HG03571 (cell line): ENCODE results near the gene LIN37.

Source experiments
- ATAC-seq: cut with Tn5 transposase; IDR thresholded peaks from one replicate; pipeline ENCODE4 v1.9.1; 2021; ENCODE audit not compliant: unreplicated experiment

Gene LIN37, protein sequence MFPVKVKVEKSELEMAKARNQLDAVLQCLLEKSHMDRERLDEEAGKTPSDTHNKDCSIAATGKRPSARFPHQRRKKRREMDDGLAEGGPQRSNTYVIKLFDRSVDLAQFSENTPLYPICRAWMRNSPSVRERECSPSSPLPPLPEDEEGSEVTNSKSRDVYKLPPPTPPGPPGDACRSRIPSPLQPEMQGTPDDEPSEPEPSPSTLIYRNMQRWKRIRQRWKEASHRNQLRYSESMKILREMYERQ

DNA sequence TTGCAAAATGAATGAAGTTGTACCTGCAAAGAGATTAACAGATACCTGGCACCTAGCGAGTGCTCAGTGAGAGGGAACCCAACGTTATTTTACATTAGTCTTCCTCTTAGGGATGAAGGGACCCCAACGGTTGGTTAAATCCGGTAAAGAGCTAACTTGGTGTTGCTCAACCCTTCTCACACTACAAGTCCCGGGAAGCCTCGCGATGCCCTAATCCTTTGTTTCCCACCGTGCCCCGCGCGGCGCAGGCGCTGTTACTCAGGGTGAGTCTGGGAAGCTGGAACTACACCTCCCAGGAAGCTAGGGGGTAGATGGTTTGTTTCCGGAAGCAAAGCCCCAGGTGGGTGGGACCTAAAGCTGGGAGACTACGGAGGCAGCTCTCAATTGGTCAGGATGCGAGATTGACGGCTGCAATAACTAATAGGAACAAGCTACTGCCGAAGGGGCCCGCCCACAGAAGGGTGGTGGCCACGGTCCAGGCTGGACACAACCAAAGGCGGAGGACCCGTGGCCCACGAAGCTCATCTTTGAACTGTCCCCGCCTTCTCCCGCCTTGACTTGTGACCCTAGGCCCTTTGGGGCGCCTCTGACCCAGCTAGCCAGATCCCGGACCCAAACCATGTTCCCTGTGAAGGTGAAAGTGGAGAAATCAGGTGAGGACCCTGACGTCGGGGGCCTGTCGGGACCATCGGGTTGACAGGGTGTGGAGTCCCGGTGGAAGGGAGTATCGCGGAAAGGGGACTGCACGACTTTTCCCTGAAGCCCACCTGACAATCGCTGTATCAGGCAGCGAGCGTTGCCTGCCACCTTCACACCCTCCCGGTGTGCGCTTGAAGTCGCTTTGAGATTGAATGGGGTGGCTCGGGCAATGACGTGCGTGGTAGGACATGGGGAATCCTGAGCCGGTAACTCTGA lies at the start of gene LIN37:
Gene LIN37 (plus strand): TSS at position 471 of the 915 bp plus-strand sequence. CDS start 149 bp downstream, at position 620.
- ATAC-seq, result peak; percentile 57

GRCh38 chr19:35702223-35703012 lies 46.0 kb upstream of the LIN37 start:
- ATAC-seq, result peak; percentile 90

- ATAC-seq, result no peak
Observed at GRCh38 chr19:35703343-35703742, 45.0 kb upstream of the LIN37 start.

- ATAC-seq, result no peak
Observed at GRCh38 chr19:35704218-35704617, 44.2 kb upstream of the LIN37 start, which contains the start of gene ZBTB32. Gene ZBTB32 (plus strand): TSS chr19:35704558. CDS start chr19:35714627, 10,069 bp downstream.

DNA sequence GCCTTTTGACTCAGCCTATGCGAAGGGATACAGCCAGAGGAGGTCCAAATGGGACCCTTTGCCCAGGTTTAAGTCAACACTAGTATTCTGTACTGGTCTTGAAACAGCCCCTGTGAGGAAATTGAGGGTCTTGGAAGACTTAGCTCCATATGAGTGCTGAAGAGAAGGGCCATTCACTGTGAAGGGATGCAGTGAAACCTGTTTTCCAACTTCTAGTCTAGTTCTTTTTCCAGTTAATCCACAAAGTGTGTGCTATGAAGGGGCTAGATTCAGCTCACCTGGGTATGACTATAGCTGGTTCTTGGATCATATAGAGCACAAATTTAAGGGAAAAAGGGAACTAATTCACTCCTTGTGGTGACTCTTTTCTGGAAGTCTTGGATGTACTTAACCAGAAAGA lies 40.0 kb upstream of the LIN37 start:
- no peak for ATAC-seq

DNA sequence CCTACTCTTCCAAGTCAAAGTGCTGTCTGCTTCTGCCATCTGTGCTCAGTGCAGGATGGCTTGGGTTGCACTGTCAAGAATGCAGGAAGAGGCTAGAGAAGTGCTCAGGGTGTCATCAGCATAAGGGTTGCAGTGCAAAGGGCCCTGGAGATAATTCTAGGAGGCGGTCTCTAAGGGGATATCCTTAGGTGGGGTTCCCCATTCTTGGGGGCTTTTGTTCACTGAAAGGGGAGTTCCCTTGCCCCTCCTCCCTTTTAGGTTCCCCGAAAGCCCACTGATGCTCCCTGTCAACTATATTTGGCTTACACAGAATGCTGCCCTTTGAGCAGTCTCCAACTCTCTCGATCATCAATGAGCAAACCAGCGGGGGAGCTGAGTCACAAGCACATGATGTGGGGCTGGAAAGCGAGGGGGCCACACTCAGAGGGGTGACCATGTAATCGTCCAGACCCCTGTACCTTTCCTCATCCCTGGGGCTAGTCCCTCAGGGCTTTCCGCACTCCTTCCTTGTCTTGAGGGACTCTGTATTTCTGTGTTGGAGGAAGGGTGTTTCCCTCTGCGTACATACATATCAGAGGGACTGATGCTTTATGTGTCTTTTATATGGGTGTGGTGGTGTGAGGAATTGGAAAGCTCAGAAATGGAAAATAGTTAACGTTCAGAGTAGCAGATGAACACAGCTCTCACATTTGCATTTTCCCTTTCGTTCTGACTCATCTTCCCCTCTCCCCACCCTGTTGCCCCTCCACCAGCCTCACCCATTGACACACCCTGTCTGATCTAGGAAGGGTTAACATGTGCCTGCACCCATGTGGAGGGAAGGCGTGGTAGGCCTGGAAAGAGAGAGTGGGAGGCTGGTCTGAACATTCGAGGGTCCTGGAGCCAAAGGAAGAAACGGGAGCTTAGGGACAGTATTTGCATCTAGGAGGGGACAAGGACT lies 37.3 kb upstream of the LIN37 start:
- ATAC-seq, result no peak

DNA sequence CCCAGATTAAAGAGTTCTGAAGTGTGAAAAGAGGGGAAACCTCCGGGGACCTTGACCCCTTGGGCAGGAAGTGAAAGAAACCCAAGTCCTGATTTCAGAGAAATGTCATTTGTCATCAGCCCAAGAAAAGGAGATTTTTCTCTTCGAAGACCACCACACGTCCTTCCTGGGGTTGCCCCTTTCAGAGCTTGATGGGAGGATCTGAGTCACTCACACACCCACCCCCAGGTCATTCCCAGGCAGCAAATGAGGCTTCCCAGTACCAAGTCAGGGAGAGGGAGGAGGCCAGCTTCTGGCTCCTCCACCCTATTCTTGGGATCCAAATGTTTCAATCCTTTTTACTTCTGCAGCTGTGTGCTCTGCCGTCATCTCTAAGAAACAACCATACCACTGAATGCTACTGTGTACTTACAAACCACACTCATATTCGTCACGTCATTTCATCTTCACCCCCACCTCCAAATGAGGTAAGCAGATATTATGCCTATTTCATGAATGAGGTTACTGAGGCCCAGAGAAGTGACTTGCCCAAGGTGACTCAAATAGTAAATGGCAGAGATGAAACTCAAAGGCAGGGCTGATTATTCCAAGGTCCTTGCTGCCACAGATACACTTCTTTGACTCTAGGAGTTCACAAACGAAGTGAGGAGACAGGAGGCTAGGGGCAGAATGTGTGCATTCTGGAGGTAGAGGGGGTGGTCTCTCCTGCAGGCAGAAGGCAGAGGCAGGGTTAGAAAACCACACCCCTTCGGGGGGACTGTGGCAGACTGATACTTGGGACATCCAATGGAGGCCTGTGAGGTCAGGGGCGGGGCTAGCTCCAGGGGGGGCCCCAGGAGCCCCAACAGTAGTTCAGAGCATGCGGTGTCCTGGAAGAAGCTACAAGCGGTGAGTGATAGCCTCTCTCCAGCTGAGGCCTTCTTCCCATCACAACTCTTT lies 35.5 kb upstream of the LIN37 start:
- ATAC-seq, result no peak

- ATAC-seq, result no peak
Observed at GRCh38 chr19:35713506-35713850, 34.9 kb upstream of the LIN37 start.

DNA sequence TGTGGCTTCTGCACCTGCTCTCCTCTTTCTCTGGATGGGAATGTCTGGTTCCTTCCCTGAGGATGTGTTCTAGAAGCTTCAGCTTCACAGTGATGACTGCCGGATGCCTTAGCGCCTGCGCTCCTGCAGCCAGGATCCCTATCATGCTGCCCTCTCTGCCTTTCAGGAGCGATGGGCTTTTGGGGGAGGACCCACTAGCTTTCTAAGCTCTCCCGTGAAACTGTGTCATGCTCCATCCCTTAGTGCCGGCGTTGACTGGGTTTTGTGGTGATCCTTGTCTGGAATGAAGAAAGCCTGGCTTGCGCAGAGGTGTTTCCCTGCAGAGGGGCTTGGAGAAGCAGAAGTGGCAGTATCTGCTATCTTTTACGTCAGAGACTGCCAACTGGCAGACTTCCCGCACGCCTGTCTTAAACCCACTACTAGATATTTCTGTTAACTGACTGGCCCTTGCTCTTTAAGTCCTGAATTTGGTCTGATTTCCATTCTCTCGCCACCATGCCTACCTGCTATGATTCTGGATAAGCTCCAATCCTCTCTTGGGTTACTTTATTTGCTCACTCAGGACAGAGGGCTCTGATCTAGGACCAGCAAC lies 34.4 kb upstream of the LIN37 start:
- ATAC-seq, result no peak

- ATAC-seq, result no peak
Observed at GRCh38 chr19:35714601-35715354, 33.6 kb upstream of the LIN37 start.

- ATAC-seq, result no peak
Observed at GRCh38 chr19:35715355-35715809, 33.0 kb upstream of the LIN37 start.

DNA sequence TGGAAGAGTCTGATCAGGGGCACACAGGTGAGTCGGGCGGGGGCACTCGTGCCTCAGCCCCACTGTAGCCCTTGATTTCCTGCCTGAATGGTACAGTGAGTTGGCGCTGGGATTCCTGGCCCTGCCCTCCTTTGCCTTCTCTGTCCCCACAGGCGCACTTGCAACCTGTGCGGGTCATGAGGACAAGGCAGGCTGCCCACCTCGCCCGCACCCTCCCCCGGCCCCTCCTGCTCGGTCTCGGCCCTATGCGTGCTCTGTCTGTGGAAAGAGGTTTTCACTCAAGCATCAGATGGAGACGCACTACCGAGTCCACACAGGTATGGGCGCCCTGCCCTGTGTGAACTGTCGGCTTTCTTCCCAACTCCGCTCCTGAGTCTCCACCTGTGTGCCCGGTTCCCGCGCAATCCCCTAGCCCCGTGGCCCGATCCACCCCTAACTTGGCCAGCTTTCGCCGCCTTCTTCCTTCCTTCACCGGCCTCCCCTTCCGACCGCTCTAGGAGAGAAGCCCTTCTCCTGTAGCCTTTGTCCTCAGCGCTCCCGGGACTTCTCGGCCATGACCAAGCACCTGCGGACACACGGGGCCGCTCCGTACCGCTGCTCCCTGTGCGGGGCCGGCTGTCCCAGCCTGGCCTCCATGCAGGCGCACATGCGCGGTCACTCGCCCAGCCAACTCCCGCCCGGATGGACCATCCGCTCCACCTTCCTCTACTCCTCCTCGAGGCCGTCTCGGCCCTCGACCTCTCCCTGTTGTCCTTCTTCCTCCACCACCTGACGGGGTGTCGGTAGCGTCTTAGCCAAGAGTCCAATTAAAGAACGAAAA lies 32.2 kb upstream of the LIN37 start:
- no peak for ATAC-seq

DNA sequence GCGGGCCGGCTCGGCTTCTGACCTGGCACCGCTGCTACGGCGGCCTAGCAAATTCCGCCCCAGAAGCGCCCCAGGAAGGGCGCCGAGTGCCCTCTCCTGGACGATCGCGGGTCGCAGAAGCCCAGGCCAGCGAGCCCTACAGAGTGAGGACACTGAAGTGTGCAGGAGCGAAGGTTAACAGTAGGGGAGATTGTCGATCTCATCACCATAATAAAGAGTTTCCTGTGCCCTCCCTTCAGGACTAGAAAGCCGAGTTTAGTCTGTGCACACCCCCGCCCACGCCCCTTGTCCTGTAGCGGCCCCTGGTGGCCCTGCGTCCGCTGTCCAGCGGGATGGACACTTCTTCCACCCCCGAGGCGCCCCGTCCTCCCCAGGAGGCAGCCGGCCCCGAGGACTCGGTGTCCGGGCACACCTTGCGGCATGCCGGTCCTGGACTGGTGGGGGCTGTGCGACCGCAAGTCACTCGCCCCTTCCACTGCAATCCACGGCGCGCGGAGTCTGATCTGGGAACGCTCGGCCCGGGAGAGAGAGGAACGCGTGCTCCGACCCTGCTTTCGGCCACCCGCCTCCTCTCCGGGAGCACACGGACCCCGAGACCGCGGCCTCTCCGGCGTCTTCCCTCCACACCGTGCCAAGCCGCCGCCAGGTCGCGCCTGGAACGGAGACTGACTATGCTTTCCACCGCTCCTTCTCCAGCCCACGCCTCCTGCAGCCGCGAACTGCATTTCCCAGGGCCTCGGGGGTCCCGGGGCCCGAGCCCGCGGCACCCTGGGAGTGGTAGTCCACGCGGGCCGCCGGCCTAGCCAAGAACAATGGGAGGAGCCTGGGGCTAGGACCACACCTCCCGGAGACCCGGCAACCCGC lies 31.3 kb upstream of the LIN37 start:
- peak; percentile 57 for ATAC-seq

DNA sequence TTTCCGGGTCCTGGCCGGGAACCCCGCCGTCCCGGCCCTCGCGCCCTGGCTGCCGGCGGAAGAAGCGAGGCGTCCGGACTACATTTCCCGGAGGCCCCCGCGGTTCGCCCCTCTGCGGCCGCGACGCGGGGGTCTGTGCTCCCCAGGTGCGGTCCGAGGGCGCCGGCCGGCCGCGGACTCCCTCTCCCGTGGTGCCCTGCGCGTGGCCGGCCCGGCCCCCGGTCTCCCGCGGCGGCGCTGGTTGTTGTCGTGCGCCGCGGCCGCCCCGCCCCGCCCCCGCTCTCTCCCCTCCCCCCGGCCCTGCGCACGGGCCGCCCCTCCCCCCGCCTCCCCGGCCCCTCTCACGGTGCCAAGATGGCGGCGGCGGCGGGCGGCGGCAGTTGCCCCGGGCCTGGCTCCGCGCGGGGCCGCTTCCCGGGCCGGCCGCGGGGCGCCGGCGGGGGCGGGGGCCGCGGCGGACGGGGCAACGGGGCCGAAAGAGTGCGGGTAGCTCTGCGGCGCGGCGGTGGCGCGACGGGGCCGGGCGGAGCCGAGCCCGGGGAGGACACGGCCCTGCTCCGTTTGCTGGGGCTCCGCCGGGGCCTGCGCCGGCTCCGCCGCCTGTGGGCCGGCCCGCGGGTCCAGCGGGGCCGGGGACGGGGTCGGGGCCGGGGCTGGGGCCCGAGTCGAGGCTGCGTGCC lies 30.6 kb upstream of the LIN37 start, which contains the start of gene KMT2B:
Gene KMT2B (plus strand): TSS at position 339 of the 680 bp plus-strand sequence. CDS start 16 bp downstream, at position 355.
- peak; percentile 47 for ATAC-seq

DNA sequence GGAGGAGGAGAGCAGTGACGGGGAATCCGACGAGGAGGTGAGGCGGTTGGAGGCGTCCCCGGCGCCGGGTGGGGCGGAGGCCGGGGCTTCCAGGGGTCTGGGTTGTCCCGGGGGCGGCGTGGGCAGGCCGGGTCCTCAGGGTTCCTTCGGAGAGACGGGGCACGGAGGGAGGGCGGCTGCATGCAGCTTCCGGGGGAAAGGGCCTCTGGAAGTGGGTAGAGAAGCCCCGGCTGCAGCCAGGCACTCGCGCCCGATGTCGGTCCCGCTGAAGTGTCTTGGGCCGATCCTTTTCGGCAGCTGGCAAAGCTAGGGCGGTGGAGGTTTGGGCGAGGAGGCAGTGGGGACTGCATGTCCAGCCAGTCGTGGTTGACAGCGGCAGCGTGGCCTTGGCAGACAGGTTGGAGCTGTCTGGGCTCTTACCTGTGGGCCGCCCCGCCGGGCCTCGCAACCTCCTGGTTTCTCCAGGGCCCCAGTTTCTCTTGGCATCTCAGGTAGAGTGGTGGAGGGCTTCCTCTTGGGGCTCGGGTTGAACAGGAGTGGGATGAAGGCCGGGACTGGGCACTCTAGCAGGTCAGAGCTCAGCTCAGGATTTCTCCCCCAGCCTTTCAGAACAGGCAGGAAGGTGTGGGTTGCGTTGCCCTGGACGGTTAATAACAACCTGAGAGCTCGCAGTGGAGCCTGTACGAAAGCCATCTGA lies 29.9 kb upstream of the LIN37 start:
- no peak for ATAC-seq
